Progenitor cell of endocrine pancreas (in vitro differentiated cells): ENCODE results near the gene HHEX. TPM values are rescaled to one million over a fixed set of nuclear protein-coding genes. Genes with fewer than 3 reads are reported as not detected.
"Not testable (repeated sequence)": the region's sequence is repeated elsewhere in the genome, so short reads cannot be mapped to it uniquely, and the experiment has no call there.

ENCODE experiments used
- DNase-seq: peaks from one replicate; pipeline ENCODE4 v3.0.0; 2021; ENCODE audit warnings: low spot score; ENCODE audit not compliant: unreplicated experiment
- H3K27ac Mint-ChIP-seq: 2 replicates; pipeline ENCODE4 v1.8.0; 2021; ENCODE audit warnings: mild to moderate bottlenecking, moderate library complexity, mixed read lengths
- H3K27me3 Mint-ChIP-seq: 2 replicates; pipeline ENCODE4 v1.8.0; 2021; ENCODE audit warnings: mixed read lengths
- H3K36me3 Mint-ChIP-seq: 2 replicates; pipeline ENCODE4 v1.8.0; 2022; ENCODE audit warnings: mixed read lengths; ENCODE audit not compliant: insufficient read depth
- H3K4me1 Mint-ChIP-seq: 2 replicates; pipeline ENCODE4 v1.8.0; 2021; ENCODE audit warnings: low read depth, mixed read lengths
- H3K4me3 Mint-ChIP-seq: 2 replicates; pipeline ENCODE4 v1.8.0; 2021; ENCODE audit warnings: low read depth, mild to moderate bottlenecking, moderate library complexity, mixed read lengths
- H3K9me3 Mint-ChIP-seq: 2 replicates; pipeline ENCODE4 v1.8.0; 2021; ENCODE audit warnings: low read depth, mixed read lengths
- CTCF ChIP-seq: fragments of 200-600 bp; sonication (generic); IDR thresholded peaks from one replicate; pipeline ENCODE4 v1.5.0; 2021; ENCODE audit warnings: antibody characterized with exemption, mild to moderate bottlenecking; ENCODE audit not compliant: unreplicated experiment
- total RNA-seq: library from RNA; stranded (reverse); gene quantifications from 2 replicates; pipeline ENCODE4 v1.2.1, GENCODE V29; 2021

The HHEX gene
- total RNA-seq, 1 donor from 2014 or later: 39.3 TPM

GRCh38 chr10:92737484-92737883, 47.7 kb downstream of the HHEX start:
- Mint-ChIP-seq H3K4me1 (peaks cover 2% of the 10 kb centered on the region), H3K27ac (no peak overlapping the region)
- DNase-seq: no peak

GRCh38 chr10:92740762-92741161, 51.0 kb downstream of the HHEX start:
- no peak overlapping the region for H3K4me3 Mint-ChIP-seq
- H3K27ac Mint-ChIP-seq: no peak overlapping the region
- peaks cover 13% of the 10 kb centered on the region for H3K27me3 Mint-ChIP-seq
- TF ChIP-seq CTCF: no peak
- H3K9me3 Mint-ChIP-seq: no peaks in the 10 kb centered on the region
- DNase-seq: no peak
- no peaks in the 10 kb centered on the region for H3K36me3 Mint-ChIP-seq
- H3K4me1 Mint-ChIP-seq: peaks cover 11% of the 10 kb centered on the region

More at GRCh38 chr10:92737484-92737883, 47.7 kb downstream of the HHEX start:
- H3K36me3 Mint-ChIP-seq: no peaks in the 10 kb centered on the region
- H3K27me3 Mint-ChIP-seq: peaks cover 11% of the 10 kb centered on the region
- no peak for TF ChIP-seq CTCF
- no peak overlapping the region for H3K4me3 Mint-ChIP-seq
- H3K9me3 Mint-ChIP-seq: no peaks in the 10 kb centered on the region

- not testable (repeated sequence) for H3K9me3 Mint-ChIP-seq, H3K4me3 Mint-ChIP-seq
These were observed 52.0 kb downstream of the HHEX start for GRCh38 chr10:92741741-92742140.

GRCh38 chr10:92742331-92743228, 52.8 kb downstream of the HHEX start:
- H3K27me3 Mint-ChIP-seq: peaks cover 16% of the 10 kb centered on the region
- no peaks in the 10 kb centered on the region for H3K9me3 Mint-ChIP-seq
- no peaks in the 10 kb centered on the region for H3K36me3 Mint-ChIP-seq
- H3K4me1 Mint-ChIP-seq: peaks cover 11% of the 10 kb centered on the region
- H3K27ac Mint-ChIP-seq: no peak overlapping the region
- no peak for DNase-seq
- TF ChIP-seq CTCF: no peak
- H3K4me3 Mint-ChIP-seq: no peak overlapping the region

More at GRCh38 chr10:92741741-92742140, 52.0 kb downstream of the HHEX start:
- Mint-ChIP-seq H3K4me1 (peaks cover 11% of the 10 kb centered on the region), H3K27me3 (peaks cover 14% of the 10 kb centered on the region)
- DNase-seq, H3K27ac Mint-ChIP-seq, H3K36me3 Mint-ChIP-seq: not testable (repeated sequence)

Other genes with a start within 250 kb of the HHEX start
- 60.1 TPM in 2 replicates for gene IDE, start 115.9 kb upstream of the HHEX start, total RNA-seq
- 25.6 and 25.9 TPM in 2 replicates for gene KIF11, start 96.8 kb upstream of the HHEX start, total RNA-seq
- 20.6 and 21.7 TPM in 2 replicates for gene EXOC6, start 158.6 kb downstream of the HHEX start, total RNA-seq